Muscle layer of duodenum (tissue), 2 donors: ENCODE data around the gene PDE1A.

Experiments
- H3K27ac ChIP-seq: one replicate; pipeline ENCODE4 v1.7.0; 2013; ENCODE audit warnings: mild to moderate bottlenecking, low read length
- H3K27me3 ChIP-seq: one replicate; pipeline ENCODE4 v1.7.0; 2013; ENCODE audit warnings: low read depth, mild to moderate bottlenecking, control low read depth, low read length
- H3K36me3 ChIP-seq, 2 donors: one replicate each; pipeline ENCODE4 v1.7.0; 2013; ENCODE audit warnings: low read length in 2 of 2, control low read depth in 1 of 2, mild to moderate bottlenecking in 1 of 2; ENCODE audit not compliant: insufficient read depth in 2 of 2, control insufficient read depth in 1 of 2
- H3K4me1 ChIP-seq, 2 donors: one replicate each; pipeline ENCODE4 v1.7.0; 2013; ENCODE audit warnings: low read length in 2 of 2, mild to moderate bottlenecking in 2 of 2, control low read depth in 1 of 2, moderate library complexity in 1 of 2; ENCODE audit not compliant: insufficient read depth in 2 of 2, control insufficient read depth in 1 of 2
- H3K4me3 ChIP-seq, 2 donors: one replicate each; pipeline ENCODE4 v1.7.0; 2013; ENCODE audit warnings: low read length in 2 of 2, low read depth in 1 of 2, mild to moderate bottlenecking in 1 of 2
- H3K9me3 ChIP-seq, 2 donors: one replicate each; pipeline ENCODE4 v1.7.0; 2013; ENCODE audit warnings: low read length in 2 of 2, control low read depth in 1 of 2, mild to moderate bottlenecking in 1 of 2; ENCODE audit not compliant: control insufficient read depth in 1 of 2
- donor health status: healthy.

The PDE1A gene

DNA sequence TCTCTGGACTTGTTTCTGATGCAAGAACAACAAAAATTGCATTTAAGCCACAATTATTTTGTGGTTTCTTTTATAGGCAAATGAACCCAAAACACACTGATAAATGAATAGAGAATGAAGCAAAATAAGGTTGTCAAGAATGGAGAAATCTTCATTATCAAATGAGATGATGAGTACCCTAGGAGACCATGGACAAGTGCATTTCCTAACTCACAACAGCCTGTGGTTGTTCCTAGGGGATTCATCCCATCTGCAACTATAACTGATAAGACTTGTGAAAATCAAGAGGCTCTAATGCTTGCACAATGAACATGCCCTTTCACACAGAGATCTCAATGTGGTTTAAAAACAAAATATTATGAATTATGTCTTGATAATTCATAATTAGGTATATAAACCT, 159.9 kb downstream of the PDE1A start:
- H3K9me3 ChIP-seq, result no peaks in the 10 kb centered on the region
- no peak overlapping the region for H3K4me3 ChIP-seq
- peaks cover 0 to 4% of the 10 kb centered on the region in 2 donors for H3K4me1 ChIP-seq
- H3K27me3 ChIP-seq, result no peaks in the 10 kb centered on the region
- no peak overlapping the region for H3K27ac ChIP-seq
- no peaks in the 10 kb centered on the region for H3K36me3 ChIP-seq

DNA sequence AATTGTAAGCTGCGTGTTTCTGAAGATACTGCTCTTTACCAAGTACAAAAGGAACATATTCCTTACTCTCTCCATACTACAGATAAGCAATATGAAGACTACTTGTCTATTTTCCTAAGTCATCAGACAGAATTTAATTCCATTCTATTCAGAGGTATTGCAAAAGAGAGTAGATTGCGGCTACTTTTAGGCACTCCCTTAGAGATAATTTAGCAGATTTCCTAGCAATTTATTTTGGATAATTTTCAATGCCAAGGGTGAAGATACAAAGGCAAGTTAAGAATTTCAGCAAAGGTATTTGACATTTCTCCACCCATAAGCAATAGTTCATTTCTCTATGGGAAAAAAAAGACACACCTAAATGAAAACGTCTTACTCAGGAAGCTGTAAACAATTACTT, 161.1 kb downstream of the PDE1A start:
- no peak overlapping the region for H3K27ac ChIP-seq
- no peaks in the 10 kb centered on the region for H3K9me3 ChIP-seq

DNA sequence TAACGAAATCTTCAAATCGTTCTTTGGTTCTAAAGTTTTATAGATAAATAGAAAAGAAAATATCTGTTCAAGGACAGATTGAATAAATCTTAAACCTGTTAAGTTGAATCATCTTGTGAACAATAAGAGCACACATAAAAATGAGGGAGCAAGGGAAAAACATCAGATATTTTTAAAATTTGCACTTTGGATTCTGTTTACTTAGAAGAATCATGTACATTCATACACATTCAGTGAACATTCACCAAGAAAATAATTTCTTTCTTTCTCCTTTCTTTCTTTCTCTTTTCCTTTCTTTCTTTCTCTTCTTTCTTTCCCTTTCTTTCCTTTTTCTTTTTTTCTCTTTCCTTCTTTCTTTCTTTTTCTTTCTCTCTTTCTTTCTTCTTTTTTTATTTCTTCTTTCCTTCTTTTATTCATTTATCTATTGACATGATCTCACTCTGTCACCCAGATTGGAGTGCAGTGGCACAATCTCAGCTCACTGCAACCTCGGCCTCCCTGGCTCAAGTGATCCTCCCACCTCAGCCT, 164.9 kb downstream of the PDE1A start:
- H3K36me3 ChIP-seq, result no peaks in the 10 kb centered on the region
- no peaks in the 10 kb centered on the region for H3K27me3 ChIP-seq
- peaks cover 0 to 11% of the 10 kb centered on the region in 2 donors for H3K4me1 ChIP-seq
- no peaks in the 10 kb centered on the region for H3K9me3 ChIP-seq
- no peak overlapping the region for H3K27ac ChIP-seq
- H3K4me3 ChIP-seq, result no peak overlapping the region

More for the DNA sequence above, 161.1 kb downstream of the PDE1A start:
- no peak overlapping the region for H3K4me3 ChIP-seq
- H3K36me3 ChIP-seq, result no peaks in the 10 kb centered on the region
- peaks cover 0 to 4% of the 10 kb centered on the region in 2 donors for H3K4me1 ChIP-seq
- no peaks in the 10 kb centered on the region for H3K27me3 ChIP-seq

DNA sequence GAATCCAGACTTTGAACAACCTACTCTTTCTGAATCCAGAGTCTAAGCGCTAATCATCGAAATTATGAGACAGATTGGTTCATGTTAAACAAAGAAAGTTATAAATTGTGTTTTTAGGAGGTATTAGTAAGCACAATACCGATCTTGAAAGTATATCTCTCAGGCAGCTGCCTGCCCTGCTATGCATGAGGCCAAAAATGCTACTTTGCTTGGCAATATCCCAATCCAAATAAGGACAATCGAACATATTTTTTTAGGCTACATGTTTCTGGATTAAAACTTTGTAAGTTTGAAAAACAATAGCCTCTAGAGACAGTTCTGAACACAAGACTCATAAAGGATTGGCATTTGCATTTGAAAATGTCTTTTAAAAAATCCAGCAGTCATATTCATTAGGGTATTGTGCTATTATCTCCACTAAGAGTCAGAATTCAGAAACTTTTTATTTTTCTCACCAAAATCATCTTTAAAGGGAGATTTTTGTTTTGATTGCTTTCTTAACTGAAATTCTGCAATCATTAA, 167.1 kb downstream of the PDE1A start:
- Histone ChIP-seq H3K36me3 (no peaks in the 10 kb centered on the region), H3K27ac (no peak overlapping the region), H3K4me1 (peaks cover 0 to 6% of the 10 kb centered on the region in 2 donors), H3K9me3 (no peaks in the 10 kb centered on the region), H3K27me3 (no peaks in the 10 kb centered on the region), H3K4me3 (no peak overlapping the region)

DNA sequence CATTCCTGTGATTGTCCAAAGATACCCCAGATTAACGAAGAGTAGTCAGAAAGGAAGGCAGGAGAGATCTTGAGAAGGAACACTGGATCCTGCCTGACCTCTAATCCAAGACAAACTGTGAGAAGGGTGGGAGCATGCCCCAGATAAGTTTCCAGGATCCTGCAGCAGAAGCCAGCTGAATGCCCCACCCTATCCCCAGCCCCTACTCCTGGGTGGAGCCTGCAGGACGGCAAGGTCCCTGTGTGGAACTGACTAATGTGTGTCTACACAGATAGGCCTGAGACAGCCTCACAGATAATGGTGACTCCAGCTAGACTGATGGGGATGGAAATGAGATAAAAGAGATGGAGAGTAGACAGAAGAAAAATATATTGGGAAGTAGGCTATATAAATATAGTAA, 174.3 kb downstream of the PDE1A start:
- Histone ChIP-seq H3K27ac (no peak overlapping the region), H3K36me3 (no peaks in the 10 kb centered on the region), H3K9me3 (no peaks in the 10 kb centered on the region), H3K4me1 (no peaks in the 10 kb centered on the region), H3K4me3 (no peak overlapping the region), H3K27me3 (no peaks in the 10 kb centered on the region)

DNA sequence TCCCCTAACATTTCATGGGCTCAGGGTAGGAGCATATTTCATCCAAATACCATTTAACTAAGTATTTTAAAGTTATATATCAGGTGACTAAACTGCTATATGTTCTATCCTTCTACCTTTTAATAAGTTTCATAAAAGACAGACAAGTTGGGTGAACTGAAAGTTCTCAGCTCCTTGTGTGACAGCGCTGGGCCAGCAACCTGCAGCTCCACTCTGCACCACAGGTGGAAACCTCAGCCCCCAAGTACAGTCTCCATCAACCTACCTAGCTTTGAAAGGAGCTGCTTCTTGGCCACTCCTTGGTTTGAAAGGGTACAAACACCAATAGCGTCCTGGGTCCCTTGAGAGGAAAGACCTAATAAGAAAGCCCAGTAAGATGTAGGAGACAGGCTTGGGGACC, 177.9 kb downstream of the PDE1A start:
- Histone ChIP-seq H3K9me3 (no peaks in the 10 kb centered on the region), H3K36me3 (no peaks in the 10 kb centered on the region), H3K27ac (no peak overlapping the region), H3K27me3 (no peaks in the 10 kb centered on the region), H3K4me1 (no peaks in the 10 kb centered on the region), H3K4me3 (no peak overlapping the region)

DNA sequence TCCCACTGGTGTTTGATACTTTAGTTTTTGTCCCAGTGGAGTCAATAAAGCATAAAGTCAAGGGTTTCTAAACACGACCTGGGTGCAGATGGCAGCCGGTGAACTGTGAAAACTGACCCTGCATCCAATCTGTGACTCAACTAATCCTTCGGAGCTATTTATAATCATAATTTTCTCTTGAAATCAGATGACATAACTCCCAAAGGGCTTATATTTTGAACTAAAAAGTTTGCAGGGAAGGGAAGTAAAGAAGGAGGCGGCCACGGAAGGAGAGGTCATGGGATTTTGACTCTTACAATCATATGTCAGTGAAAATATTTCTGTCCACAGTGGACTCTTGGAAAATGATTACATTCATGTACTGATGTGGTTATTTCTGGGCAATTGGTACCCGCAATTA, 178.5 kb downstream of the PDE1A start:
- Histone ChIP-seq H3K4me3 (no peak overlapping the region), H3K9me3 (no peaks in the 10 kb centered on the region), H3K4me1 (no peaks in the 10 kb centered on the region), H3K27ac (no peak overlapping the region), H3K27me3 (no peaks in the 10 kb centered on the region), H3K36me3 (no peaks in the 10 kb centered on the region)

DNA sequence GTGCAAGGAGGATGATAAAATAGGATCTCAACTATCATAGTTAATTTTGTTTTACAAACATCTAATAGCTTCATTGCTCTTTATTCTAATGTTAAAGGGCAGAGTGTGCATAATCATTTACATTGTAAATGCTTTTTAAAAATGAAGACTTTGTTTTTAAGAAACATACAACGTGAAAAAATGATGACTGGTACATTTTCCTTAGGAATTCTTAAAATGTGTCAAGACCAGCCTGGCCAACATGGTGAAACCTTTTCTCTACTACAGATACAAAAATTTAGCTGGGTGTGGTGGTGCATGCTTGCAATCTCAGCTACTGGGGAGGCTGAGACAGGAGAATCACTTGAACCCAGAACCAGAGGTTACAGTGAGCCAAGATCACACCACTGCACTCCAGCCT, 179.0 kb downstream of the PDE1A start:
- H3K36me3 ChIP-seq, result no peaks in the 10 kb centered on the region
- H3K27me3 ChIP-seq, result no peaks in the 10 kb centered on the region
- no peak overlapping the region for H3K27ac ChIP-seq
- H3K4me3 ChIP-seq, result no peak overlapping the region
- H3K9me3 ChIP-seq, result no peaks in the 10 kb centered on the region
- H3K4me1 ChIP-seq, result no peaks in the 10 kb centered on the region

DNA sequence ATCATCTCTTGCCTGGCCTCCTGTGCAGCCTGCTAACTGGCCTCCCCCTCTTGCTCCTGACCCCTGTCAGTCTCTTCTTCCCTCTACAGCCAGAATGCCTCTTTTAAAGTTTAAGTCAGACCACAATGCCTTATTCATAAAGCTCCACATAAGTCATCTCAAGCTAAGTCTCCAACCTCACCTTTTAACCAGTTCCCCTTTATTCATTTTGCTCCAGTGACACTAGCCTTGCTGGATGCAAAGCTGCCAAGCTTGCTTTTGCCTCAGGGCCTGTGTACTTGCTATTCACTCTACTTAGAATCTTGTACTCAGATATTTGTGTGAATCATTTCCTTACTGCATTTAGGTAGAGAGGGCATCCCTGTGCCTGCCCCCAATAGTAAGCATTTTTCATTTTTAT, 180.9 kb downstream of the PDE1A start:
- no peak overlapping the region for H3K4me3 ChIP-seq
- no peaks in the 10 kb centered on the region for H3K9me3 ChIP-seq
- H3K4me1 ChIP-seq, result peaks cover 0 to 2% of the 10 kb centered on the region in 2 donors
- no peak overlapping the region for H3K27ac ChIP-seq
- no peaks in the 10 kb centered on the region for H3K27me3 ChIP-seq
- no peaks in the 10 kb centered on the region for H3K36me3 ChIP-seq

DNA sequence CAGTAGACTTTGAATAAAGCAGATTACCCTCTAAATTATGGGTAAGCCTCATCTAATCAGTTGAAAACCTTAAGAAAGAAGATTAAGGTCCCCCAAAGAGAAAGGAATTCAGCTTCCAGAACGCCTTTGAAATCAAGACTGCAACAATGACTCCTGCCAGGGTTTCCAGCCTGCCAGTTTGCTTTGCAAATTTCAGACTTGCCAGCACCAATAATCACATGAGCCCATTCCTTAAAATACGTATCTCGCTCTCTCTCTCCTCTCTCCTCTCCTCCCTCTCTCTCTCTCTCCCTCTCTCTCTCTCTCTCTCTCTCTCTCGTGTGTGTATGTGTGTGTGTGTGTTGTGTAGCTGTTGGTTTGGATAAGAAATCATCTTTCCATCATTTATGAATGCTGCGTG, 184.2 kb downstream of the PDE1A start:
- Histone ChIP-seq H3K4me3 (no peak overlapping the region), H3K27me3 (no peaks in the 10 kb centered on the region), H3K27ac (no peak overlapping the region), H3K9me3 (no peaks in the 10 kb centered on the region), H3K4me1 (peaks cover 0 to 7% of the 10 kb centered on the region in 2 donors), H3K36me3 (no peaks in the 10 kb centered on the region)

DNA sequence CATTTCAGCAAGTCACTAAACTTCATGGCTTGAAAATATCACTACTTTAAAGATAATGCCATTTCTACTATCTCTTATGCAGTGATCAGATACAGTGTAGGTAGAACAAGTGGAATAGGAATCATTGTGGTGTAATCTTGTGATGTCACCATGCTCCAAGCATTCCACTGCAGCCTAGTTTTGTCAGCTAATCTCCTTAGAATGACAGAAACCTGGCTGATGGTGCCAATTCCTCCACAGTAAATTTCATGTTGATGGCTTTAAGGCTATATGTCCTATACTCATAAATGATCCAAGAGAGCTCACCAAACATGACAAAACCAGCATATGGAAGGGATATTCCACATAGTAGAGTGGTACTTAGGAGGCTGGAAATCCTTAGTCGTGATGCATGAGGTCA, 184.9 kb downstream of the PDE1A start:
- Histone ChIP-seq H3K27me3 (no peaks in the 10 kb centered on the region), H3K9me3 (no peaks in the 10 kb centered on the region), H3K4me1 (peaks cover 0 to 7% of the 10 kb centered on the region in 2 donors), H3K36me3 (no peaks in the 10 kb centered on the region), H3K27ac (no peak overlapping the region), H3K4me3 (no peak overlapping the region)

DNA sequence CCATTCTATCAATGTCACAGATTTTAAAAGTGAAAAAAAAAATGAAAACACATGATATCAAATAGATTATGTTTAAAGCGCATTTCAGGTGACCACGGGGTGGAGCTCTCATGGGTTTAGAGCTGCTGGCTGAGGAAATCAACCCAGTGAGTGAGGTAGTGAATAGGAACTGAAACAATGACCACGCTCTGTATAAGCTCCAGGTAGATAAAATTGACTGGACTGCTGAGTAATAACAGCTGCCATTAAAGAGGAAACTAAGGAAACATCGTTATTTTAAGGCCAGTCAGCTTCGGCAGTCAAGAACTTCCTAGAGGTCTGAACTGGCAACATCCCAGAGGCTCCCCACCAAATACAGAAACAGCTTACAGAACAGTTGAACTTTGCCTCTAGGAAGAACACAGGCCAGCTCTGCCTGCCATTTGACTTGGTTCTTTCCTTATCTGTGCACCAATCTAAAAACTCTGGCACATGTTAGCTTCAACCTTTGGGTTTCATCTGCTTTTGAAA, 185.9 kb downstream of the PDE1A start:
- Histone ChIP-seq H3K4me3 (no peak overlapping the region), H3K4me1 (peaks cover 0 to 7% of the 10 kb centered on the region in 2 donors), H3K27ac (no peak overlapping the region)

More for the DNA sequence above, 185.9 kb downstream of the PDE1A start:
- Histone ChIP-seq H3K36me3 (no peaks in the 10 kb centered on the region), H3K27me3 (no peaks in the 10 kb centered on the region), H3K9me3 (no peaks in the 10 kb centered on the region)
